Right renal cortex interstitium (tissue), 3 donors: ENCODE data around the gene KRTAP12-4. TPM values are rescaled to one million over a fixed set of nuclear protein-coding genes. Genes with fewer than 3 reads are reported as not detected.
"Not testable (repeated sequence)": the region's sequence is repeated elsewhere in the genome, so short reads cannot be mapped to it uniquely, and the experiment has no call there.

ENCODE experiments used
- DNase-seq, 3 donors: peaks; one replicate each; pipeline ENCODE4 v3.0.0-alpha.2; 2013; ENCODE audit warnings: low read depth in 3 of 3, low spot score in 2 of 3
- polyA plus RNA-seq, 3 donors: library from polyadenylated mRNA; unstranded; fragments of 120-200 nt; gene quantifications; one replicate each; pipeline ENCODE4 v1.2.1, GENCODE V29; 2013; ENCODE audit not compliant: insufficient read length in 3 of 3

KRTAP12-4 gene
- polyA plus RNA-seq, 3 donors = not detected

- DNase-seq = no peak
Observed at GRCh38 chr21:44613386-44614155, 40.9 kb downstream of the KRTAP12-4 start.

- no peak for DNase-seq
Observed at GRCh38 chr21:44612669-44613229, 41.7 kb downstream of the KRTAP12-4 start.

GRCh38 chr21:44612029-44612486 is 42.4 kb downstream of the KRTAP12-4 start, which contains the start of gene KRTAP10-8:
Gene KRTAP10-8, plus strand, starts transcription at chr21:44612079. Its CDS starts 22 bp downstream, at chr21:44612101.
- DNase-seq = no peak

GRCh38 chr21:44611551-44611950 is 42.9 kb downstream of the KRTAP12-4 start:
- DNase-seq = no peak

- not testable (repeated sequence) for DNase-seq
Observed at GRCh38 chr21:44610157-44610843, 44.2 kb downstream of the KRTAP12-4 start.

- no peak for DNase-seq
Observed at GRCh38 chr21:44609193-44609592, 45.3 kb downstream of the KRTAP12-4 start.

- DNase-seq = no peak
Observed at GRCh38 chr21:44606495-44606894, 48.0 kb downstream of the KRTAP12-4 start.

Other genes with a start within 250 kb of the KRTAP12-4 start
- gene LRRC3, start 199.1 kb downstream of the KRTAP12-4 start, polyA plus RNA-seq = 1 to 10 TPM; 3.8 to 4.5 (median 4.2) TPM
- not detected for gene KRTAP10-1, start 114.5 kb downstream of the KRTAP12-4 start, polyA plus RNA-seq
- not detected for gene KRTAP10-2, start 103.2 kb downstream of the KRTAP12-4 start, polyA plus RNA-seq
- gene KRTAP10-3, start 95.9 kb downstream of the KRTAP12-4 start, polyA plus RNA-seq = not detected
- not detected for gene KRTAP10-4, start 80.9 kb downstream of the KRTAP12-4 start, polyA plus RNA-seq
- gene KRTAP10-5, start 74.1 kb downstream of the KRTAP12-4 start, polyA plus RNA-seq = not detected
- gene KRTAP10-6, start 62.2 kb downstream of the KRTAP12-4 start, polyA plus RNA-seq = not detected
- gene KRTAP10-7, start 54.1 kb downstream of the KRTAP12-4 start, polyA plus RNA-seq = under 1 TPM in 1 of 3 donors, not detected in 2; 0.08 TPM
- gene KRTAP10-8, start 42.6 kb downstream of the KRTAP12-4 start, polyA plus RNA-seq = not detected
- not detected for gene KRTAP10-9, start 27.6 kb downstream of the KRTAP12-4 start, polyA plus RNA-seq
- gene KRTAP10-10, start 17.3 kb downstream of the KRTAP12-4 start, polyA plus RNA-seq = not detected
- gene KRTAP10-11, start 8.2 kb downstream of the KRTAP12-4 start, polyA plus RNA-seq = not detected
- gene KRTAP12-3, start 3.3 kb upstream of the KRTAP12-4 start, polyA plus RNA-seq = not detected
- not detected for gene KRTAP12-2, start 12.3 kb upstream of the KRTAP12-4 start, polyA plus RNA-seq
- gene KRTAP12-1, start 27.5 kb upstream of the KRTAP12-4 start, polyA plus RNA-seq = not detected
- gene KRTAP10-12, start 42.5 kb upstream of the KRTAP12-4 start, polyA plus RNA-seq = not detected
- under 1 TPM; 0.53 to 0.67 (median 0.62) TPM for gene TSPEAR, start 56.9 kb upstream of the KRTAP12-4 start, polyA plus RNA-seq
- gene UBE2G2, start 147.2 kb upstream of the KRTAP12-4 start, polyA plus RNA-seq = 10 to 100 TPM; 63.1 to 80.9 (median 80.6) TPM
- 100 to 1,000 TPM; 119 to 121 (median 119) TPM for gene SUMO3, start 163.4 kb upstream of the KRTAP12-4 start, polyA plus RNA-seq
- 100 to 1,000 TPM; 262 to 281 (median 279) TPM for gene PTTG1IP, start 219.0 kb upstream of the KRTAP12-4 start, polyA plus RNA-seq